Measurements from ENCODE around the gene TRIM47. TPM values are rescaled to one million over a fixed set of nuclear protein-coding genes. Genes with fewer than 3 reads are reported as not detected.

The TRIM47 gene
- total RNA-seq, 1 experiment from 2014 or later: 25.7 TPM

DNA sequence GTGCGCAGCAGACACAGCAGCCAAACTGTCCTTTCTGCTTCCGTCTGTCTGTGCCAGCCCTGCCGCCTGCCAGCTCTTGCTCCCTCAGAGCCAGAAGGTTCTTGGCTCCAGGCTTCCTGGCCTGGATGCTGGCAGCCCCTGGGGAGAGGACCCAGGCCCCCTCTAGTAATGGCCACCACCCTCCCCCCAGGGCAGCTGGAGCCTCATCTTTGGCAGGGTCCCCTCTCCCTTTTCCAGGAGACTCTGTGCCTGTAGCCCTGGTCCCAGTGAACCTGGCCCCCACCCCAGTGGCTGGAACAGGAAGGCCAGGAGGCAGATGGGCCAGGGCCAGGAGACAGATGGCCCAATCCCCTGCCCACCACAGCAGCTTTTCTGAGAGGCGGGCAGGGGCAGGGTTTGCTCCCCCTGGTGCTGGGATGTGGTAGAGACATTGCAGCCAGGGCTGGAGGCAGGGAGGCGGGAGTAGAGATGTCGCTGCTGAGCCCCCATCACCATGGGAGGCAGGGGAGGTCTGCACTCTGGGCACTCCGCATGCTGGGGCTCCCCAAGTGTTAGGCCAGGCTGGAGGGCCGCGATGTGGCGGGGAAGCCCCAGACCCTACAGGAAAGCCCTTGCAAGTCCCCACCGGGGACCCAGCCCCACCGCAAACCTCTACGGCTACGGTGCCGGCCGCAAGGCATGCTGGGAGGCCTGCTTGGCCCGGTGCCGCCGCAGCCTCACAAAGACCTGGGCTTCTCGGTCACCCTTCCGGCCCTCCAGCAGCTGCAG, 50.9 kb downstream of the TRIM47 start:
- peak; percentile 37 for DNase-seq (ENCODE audit: unreplicated experiment)
- CTCF ChIA-PET: interaction anchor here (0.6 to 0.9 kb wide), 4 partner anchors 31 to 52 kb away, joined by 3 to 4 read pairs (median 3); no protein-coding TSS in a partner anchor

DNA sequence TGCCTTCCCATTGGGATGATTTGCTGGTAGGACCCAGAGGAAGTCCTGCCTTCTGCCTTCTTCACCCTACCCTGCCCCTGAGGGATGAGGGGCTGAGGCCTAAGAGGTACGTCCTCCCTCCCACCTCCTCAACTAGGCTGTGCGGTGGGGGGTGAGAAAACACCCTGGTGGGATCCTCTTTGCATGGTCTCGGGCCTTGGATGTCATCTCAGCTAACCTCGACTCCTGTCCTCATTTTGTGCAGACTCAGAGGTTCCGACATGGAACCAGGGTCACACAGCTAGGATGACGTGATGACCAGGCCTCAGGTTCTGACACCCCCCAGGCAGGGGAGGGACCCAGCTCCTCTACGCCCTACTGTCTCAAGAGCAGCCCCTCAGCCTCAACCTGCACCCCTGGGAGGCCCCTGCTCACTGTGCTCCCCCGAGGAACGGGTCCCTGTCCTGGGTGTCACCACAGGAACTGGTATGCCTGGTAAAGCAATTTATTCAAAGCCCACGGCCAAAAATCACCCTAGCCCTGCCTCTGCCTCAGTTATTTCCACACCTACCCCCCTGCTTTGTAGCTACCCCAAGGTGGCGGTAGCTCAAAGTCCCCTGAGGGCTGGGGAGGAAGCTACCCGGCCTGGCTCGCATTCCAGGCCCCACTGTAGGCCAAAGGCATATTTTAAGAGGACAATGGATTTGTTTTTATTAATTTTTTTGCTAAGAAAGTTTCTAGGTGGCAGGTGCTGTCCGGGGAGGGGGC, 51.6 kb downstream of the TRIM47 start:
- ChIA-PET CTCF (interaction anchor here (0.6 to 0.9 kb wide), 3 partner anchors 31 to 52 kb away, joined by 3 read pairs; no protein-coding TSS in a partner anchor), POLR2A (interaction anchor here (0.6 to 1.7 kb wide), 4 partner anchors 9 to 47 kb away, joined by 3 to 8 read pairs (median 6); a partner anchor contains a TSS)
- no peak for DNase-seq (ENCODE audit: unreplicated experiment)
- intact Hi-C loops (cut with micrococcal nuclease): no loop called here
- Mint-ChIP-seq H3K27ac (ENCODE audit: low read depth, unreplicated experiment) (no peak overlapping the region), H3K27me3 (ENCODE audit: insufficient read depth, unreplicated experiment) (no peaks in the 10 kb centered on the region), H3K36me3 (ENCODE audit: insufficient read depth, unreplicated experiment) (no peaks in the 10 kb centered on the region), H3K9me3 (ENCODE audit: unreplicated experiment) (no peaks in the 10 kb centered on the region), H3K4me1 (ENCODE audit: insufficient read depth, unreplicated experiment) (no peaks in the 10 kb centered on the region), H3K4me3 (ENCODE audit: unreplicated experiment) (no peak overlapping the region)
- no TSS peak for BruUV-seq (replicated peaks)
- TF ChIP-seq, protein P1, sequence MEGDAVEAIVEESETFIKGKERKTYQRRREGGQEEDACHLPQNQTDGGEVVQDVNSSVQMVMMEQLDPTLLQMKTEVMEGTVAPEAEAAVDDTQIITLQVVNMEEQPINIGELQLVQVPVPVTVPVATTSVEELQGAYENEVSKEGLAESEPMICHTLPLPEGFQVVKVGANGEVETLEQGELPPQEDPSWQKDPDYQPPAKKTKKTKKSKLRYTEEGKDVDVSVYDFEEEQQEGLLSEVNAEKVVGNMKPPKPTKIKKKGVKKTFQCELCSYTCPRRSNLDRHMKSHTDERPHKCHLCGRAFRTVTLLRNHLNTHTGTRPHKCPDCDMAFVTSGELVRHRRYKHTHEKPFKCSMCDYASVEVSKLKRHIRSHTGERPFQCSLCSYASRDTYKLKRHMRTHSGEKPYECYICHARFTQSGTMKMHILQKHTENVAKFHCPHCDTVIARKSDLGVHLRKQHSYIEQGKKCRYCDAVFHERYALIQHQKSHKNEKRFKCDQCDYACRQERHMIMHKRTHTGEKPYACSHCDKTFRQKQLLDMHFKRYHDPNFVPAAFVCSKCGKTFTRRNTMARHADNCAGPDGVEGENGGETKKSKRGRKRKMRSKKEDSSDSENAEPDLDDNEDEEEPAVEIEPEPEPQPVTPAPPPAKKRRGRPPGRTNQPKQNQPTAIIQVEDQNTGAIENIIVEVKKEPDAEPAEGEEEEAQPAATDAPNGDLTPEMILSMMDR (IDR thresholded peaks at IDR 0.05; ENCODE audit: unreplicated experiment): no peak

More for the DNA sequence above, 50.9 kb downstream of the TRIM47 start:
- H3K4me3 Mint-ChIP-seq (ENCODE audit: unreplicated experiment): no peak overlapping the region
- H3K27me3 Mint-ChIP-seq (ENCODE audit: insufficient read depth, unreplicated experiment): no peaks in the 10 kb centered on the region
- intact Hi-C loops (cut with micrococcal nuclease): no loop called here
- TF ChIP-seq, protein P1 (IDR thresholded peaks at IDR 0.05; ENCODE audit: unreplicated experiment): peak; percentile 51
- H3K27ac Mint-ChIP-seq (ENCODE audit: low read depth, unreplicated experiment): no peak overlapping the region
- H3K4me1 Mint-ChIP-seq (ENCODE audit: insufficient read depth, unreplicated experiment): peaks cover 6% of the 10 kb centered on the region
- BruUV-seq (replicated peaks): no TSS peak
- H3K9me3 Mint-ChIP-seq (ENCODE audit: unreplicated experiment): no peaks in the 10 kb centered on the region
- POLR2A ChIA-PET: interaction anchor here (0.6 to 1.3 kb wide), 2 partner anchors 9 to 12 kb away, joined by 3 to 6 read pairs; no protein-coding TSS in a partner anchor
- no peaks in the 10 kb centered on the region for H3K36me3 Mint-ChIP-seq (ENCODE audit: insufficient read depth, unreplicated experiment)

- ChIA-PET CTCF (interaction anchor here (0.6 to 1.1 kb wide), 3 partner anchors 13 to 193 kb away, joined by 3 to 5 read pairs (median 3); partner anchors contain the start of gene SMIM5), POLR2A (interaction anchor here (0.6 to 1.7 kb wide), 5 partner anchors 11 to 48 kb away, joined by 3 to 8 read pairs (median 5); a partner anchor contains a TSS)
- no TSS peak for BruUV-seq (replicated peaks)
- TF ChIP-seq, protein P1 (IDR thresholded peaks at IDR 0.05; ENCODE audit: unreplicated experiment): no peak
- Mint-ChIP-seq H3K36me3 (ENCODE audit: insufficient read depth, unreplicated experiment) (no peaks in the 10 kb centered on the region), H3K4me3 (ENCODE audit: unreplicated experiment) (no peak overlapping the region), H3K27ac (ENCODE audit: low read depth, unreplicated experiment) (no peak overlapping the region), H3K9me3 (ENCODE audit: unreplicated experiment) (no peaks in the 10 kb centered on the region), H3K4me1 (ENCODE audit: insufficient read depth, unreplicated experiment) (no peaks in the 10 kb centered on the region), H3K27me3 (ENCODE audit: insufficient read depth, unreplicated experiment) (no peaks in the 10 kb centered on the region)
- intact Hi-C loops (cut with micrococcal nuclease): no loop called here
- no peak for DNase-seq (ENCODE audit: unreplicated experiment)
Observed at GRCh38 chr17:75825748-75826370, 52.5 kb downstream of the TRIM47 start.
